ENCODE results near the gene TMEM144.

The TMEM144 gene

DNA sequence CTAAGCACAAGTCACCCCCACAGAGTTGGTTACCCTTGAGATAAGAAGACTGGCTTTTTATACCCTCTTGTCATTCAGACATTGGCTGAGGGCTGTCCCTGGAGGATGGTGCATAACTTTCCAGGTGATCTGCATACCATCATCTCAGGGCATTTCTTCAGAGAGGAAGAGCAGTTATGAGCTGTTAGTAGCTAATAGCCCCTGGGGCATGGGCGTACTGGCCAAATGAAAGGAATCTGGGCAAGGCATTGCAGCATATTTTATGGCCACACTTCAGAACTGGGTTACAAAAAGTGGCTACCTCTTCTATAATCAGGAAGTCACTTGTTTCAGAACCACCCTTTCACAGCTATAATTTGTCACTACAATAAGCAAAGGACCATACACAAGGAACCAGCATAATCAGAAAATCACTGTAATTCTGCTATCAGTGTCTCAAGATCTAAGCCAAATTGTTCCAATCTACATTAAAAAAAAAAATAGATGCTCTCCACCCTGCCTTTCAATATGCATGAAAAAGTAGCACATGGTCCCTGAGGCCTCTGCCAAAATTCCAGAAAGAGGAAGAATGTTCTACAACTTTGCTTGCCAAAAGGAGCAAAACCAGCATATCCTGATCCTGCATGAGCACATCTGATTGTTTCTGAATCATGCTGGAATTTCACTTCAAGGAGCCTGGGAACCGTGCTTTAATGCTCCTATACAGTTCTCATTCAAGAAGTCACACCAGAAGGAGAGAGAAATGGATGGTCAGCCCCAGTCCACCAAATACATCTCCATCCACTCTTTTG, 92.0 kb downstream of the TMEM144 start:
- no peak for DNase-seq

DNA sequence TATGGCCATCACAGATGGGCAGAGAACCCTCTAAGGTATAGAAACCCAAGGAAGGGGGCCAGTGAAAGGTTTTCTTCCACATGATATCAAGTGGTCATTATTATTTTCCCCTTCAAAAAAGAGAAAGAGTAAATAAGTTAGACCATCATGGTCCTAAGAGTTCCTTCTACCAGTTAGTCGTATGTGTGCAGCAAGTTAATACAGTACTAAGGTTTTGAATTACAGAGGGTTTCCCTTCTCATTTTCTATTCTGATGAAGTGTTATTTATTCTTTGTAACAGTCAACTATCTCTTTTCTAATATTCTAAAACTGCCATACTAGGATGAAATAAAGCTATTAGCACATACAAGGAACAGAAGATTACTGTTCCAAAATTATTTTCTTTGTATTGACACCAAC, 94.4 kb downstream of the TMEM144 start:
- DNase-seq = no peak
